ENCODE data around the gene FLNB.

The FLNB gene

DNA sequence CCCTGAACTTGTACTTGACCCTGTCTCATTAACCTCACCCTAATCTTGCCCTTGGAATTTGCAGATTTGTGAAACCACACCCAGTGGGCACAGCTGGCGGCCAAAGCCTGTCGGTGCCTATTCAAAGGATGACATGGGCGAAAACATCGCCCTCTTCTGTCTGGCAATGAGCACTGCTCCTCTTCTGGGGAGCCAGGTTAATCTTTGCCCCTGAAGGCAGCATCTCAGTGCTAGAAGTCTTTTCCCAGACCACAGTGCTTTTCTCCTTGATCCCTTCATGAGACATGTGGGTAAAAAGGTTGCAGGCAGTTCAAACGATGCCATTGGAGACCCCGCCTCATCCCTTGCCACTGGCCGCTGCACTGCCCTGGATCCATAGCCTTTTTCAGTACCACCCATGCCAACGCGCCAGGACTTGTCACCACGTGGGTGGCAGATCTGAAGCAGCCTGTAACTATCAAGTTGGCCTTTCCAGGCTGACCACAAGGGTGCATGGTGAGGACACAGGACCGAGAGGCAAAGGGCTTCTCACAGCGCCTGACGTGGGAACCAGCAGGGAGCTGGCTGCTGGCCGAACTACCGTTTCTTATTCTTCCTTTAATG, 209.1 kb downstream of the FLNB start:
- DNase-seq: peak; percentile 32

DNA sequence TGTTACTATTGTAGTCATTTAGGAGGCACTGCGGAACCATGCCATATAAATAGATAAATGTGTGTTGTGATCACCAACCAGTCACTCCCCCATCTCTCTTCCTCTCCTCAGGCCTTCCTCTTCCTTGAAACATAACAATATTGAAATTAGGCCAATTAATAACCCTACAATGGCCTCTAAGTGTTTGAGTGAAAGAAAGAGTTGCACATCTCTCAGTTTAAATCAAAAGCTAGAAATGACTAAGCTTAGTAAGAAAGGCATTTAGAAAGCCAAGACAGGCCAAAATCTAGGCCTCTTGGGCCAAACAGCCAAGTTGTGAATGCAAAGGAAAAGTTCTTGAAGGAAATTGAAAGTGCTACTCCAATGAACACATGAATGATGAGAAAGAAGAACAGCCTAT, 210.7 kb downstream of the FLNB start:
- DNase-seq: no peak
